ENCODE results near the gene GJB1.

GRCh38 chrX:71241301-71241700, 18.3 kb downstream of the GJB1 start:
- no peak for TF ChIP-seq CTCF (IDR thresholded peaks at IDR 0.05)
- TF ChIP-seq POLR2A (IDR thresholded peaks at IDR 0.05) = no peak

All from lower leg skin (tissue), 3 donors.